Measurements from ENCODE around the gene CD226.
"Not testable (repeated sequence)": the region's sequence is repeated elsewhere in the genome, so short reads cannot be mapped to it uniquely, and the experiment has no call there.

- TF ChIP-seq, protein P1, sequence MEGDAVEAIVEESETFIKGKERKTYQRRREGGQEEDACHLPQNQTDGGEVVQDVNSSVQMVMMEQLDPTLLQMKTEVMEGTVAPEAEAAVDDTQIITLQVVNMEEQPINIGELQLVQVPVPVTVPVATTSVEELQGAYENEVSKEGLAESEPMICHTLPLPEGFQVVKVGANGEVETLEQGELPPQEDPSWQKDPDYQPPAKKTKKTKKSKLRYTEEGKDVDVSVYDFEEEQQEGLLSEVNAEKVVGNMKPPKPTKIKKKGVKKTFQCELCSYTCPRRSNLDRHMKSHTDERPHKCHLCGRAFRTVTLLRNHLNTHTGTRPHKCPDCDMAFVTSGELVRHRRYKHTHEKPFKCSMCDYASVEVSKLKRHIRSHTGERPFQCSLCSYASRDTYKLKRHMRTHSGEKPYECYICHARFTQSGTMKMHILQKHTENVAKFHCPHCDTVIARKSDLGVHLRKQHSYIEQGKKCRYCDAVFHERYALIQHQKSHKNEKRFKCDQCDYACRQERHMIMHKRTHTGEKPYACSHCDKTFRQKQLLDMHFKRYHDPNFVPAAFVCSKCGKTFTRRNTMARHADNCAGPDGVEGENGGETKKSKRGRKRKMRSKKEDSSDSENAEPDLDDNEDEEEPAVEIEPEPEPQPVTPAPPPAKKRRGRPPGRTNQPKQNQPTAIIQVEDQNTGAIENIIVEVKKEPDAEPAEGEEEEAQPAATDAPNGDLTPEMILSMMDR (IDR thresholded peaks at IDR 0.05): not testable (repeated sequence)
- TF ChIP-seq GATA2 (CRISPR knock-in tag; IDR thresholded peaks at IDR 0.05); REST (IDR thresholded peaks at IDR 0.05; ENCODE audit: low read depth, low read length); TEAD4 (IDR thresholded peaks at IDR 0.05; ENCODE audit: borderline replicate concordance, insufficient read depth): not testable (repeated sequence)
These were observed 82.9 kb downstream of the CD226 start for GRCh38 chr18:69864802-69865201.
